ENCODE results near the gene TTLL11. TPM values are rescaled to one million over a fixed set of nuclear protein-coding genes. Genes with fewer than 3 reads are reported as not detected.

TTLL11 gene
- total RNA-seq, 2 experiments from 2014 or later, result 0.56 to 1.4 TPM

- no peaks in the 10 kb centered on the region for H3K27me3 Mint-ChIP-seq
- H3K9me3 Mint-ChIP-seq, result no peaks in the 10 kb centered on the region
- ChIA-PET POLR2A (no interaction called here), CTCF (no interaction called here)
- no peaks in the 10 kb centered on the region for H3K4me1 Mint-ChIP-seq (ENCODE audit: low read depth)
- no peak for TF ChIP-seq CTCF (IDR thresholded peaks at IDR 0.05)
- ATAC-seq (no peak), DNase-seq (no peak)
- intact Hi-C loops (cut with micrococcal nuclease), result no loop called here
- H3K36me3 Mint-ChIP-seq (ENCODE audit: low read depth), result peaks cover 3% of the 10 kb centered on the region
- H3K4me3 Mint-ChIP-seq, result no peak overlapping the region
- no peak overlapping the region for H3K27ac Mint-ChIP-seq
These were observed 126.4 kb downstream of the TTLL11 start for GRCh38 chr9:121966706-121967105.

GRCh38 chr9:121963528-121963995 lies 129.5 kb downstream of the TTLL11 start:
- H3K36me3 Mint-ChIP-seq (ENCODE audit: low read depth), result no peaks in the 10 kb centered on the region
- H3K4me1 Mint-ChIP-seq (ENCODE audit: low read depth), result peaks cover 7% of the 10 kb centered on the region
- H3K27ac Mint-ChIP-seq, result no peak overlapping the region
- DNase-seq (no peak), ATAC-seq (no peak)
- no peak overlapping the region for H3K4me3 Mint-ChIP-seq
- CTCF ChIA-PET, result interaction anchor here (0.6 to 1.2 kb wide), 2 partner anchors 161 to 300 kb away, joined by 3 read pairs; no protein-coding TSS in a partner anchor
- POLR2A ChIA-PET, result no interaction called here
- TF ChIP-seq CTCF (IDR thresholded peaks at IDR 0.05), result no peak
- H3K9me3 Mint-ChIP-seq, result no peaks in the 10 kb centered on the region
- no peaks in the 10 kb centered on the region for H3K27me3 Mint-ChIP-seq
- intact Hi-C loops (cut with micrococcal nuclease), result no loop called here

- ChIA-PET CTCF (interaction anchor here (1.2 kb wide), 1 partner anchor 299 kb away, joined by 3 read pairs; no protein-coding TSS in a partner anchor), POLR2A (no interaction called here)
- Mint-ChIP-seq H3K27ac (no peak overlapping the region), H3K4me3 (no peak overlapping the region), H3K27me3 (no peaks in the 10 kb centered on the region), H3K9me3 (no peaks in the 10 kb centered on the region), H3K4me1 (ENCODE audit: low read depth) (peaks cover 13% of the 10 kb centered on the region), H3K36me3 (ENCODE audit: low read depth) (no peaks in the 10 kb centered on the region)
- no peak for TF ChIP-seq CTCF (IDR thresholded peaks at IDR 0.05)
- intact Hi-C loops (cut with micrococcal nuclease), result no loop called here
- DNase-seq, result no peak
- no peak for ATAC-seq
These were observed 130.7 kb downstream of the TTLL11 start for GRCh38 chr9:121962421-121962820.

GRCh38 chr9:121960665-121961064 lies 132.4 kb downstream of the TTLL11 start:
- CTCF ChIA-PET, result no interaction called here
- Mint-ChIP-seq H3K9me3 (no peaks in the 10 kb centered on the region), H3K4me1 (ENCODE audit: low read depth) (peaks cover 13% of the 10 kb centered on the region), H3K27me3 (no peaks in the 10 kb centered on the region), H3K36me3 (ENCODE audit: low read depth) (no peaks in the 10 kb centered on the region), H3K27ac (no peak overlapping the region), H3K4me3 (no peak overlapping the region)
- POLR2A ChIA-PET, result no interaction called here
- DNase-seq (no peak), ATAC-seq (no peak)
- intact Hi-C loops (cut with micrococcal nuclease), result no loop called here
- no peak for TF ChIP-seq CTCF (IDR thresholded peaks at IDR 0.05)

- CTCF ChIA-PET, result no interaction called here
- Mint-ChIP-seq H3K4me1 (ENCODE audit: low read depth) (peaks cover 13% of the 10 kb centered on the region), H3K4me3 (no peak overlapping the region), H3K27me3 (no peaks in the 10 kb centered on the region), H3K36me3 (ENCODE audit: low read depth) (no peaks in the 10 kb centered on the region), H3K27ac (no peak overlapping the region), H3K9me3 (no peaks in the 10 kb centered on the region)
- DNase-seq (no peak), ATAC-seq (peak; percentile 42)
- POLR2A ChIA-PET, result no interaction called here
- intact Hi-C loops (cut with micrococcal nuclease), result no loop called here
- no peak for TF ChIP-seq CTCF (IDR thresholded peaks at IDR 0.05)
These were observed 134.6 kb downstream of the TTLL11 start for GRCh38 chr9:121958530-121958929.

Measured in activated CD8-positive, alpha-beta T cell treated with anti-CD3 and anti-CD28 coated beads for 36 hours (primary cell).